Posterior cingulate gyrus (tissue), 11 donors: ENCODE data around the gene VWA3B.
"Not testable (repeated sequence)": the region's sequence is repeated elsewhere in the genome, so short reads cannot be mapped to it uniquely, and the experiment has no call there.

ENCODE experiments used
- DNase-seq, 10 donors: peaks; one replicate each; pipeline versions ENCODE4 v3.0.0 to v3.0.0-alpha.2; 2020 to 2021; ENCODE audit warnings: mixed read lengths in 3 of 10
- intact Hi-C: fragments of 100-400 bp; cut with DNase I; formaldehyde crosslinking; loops from one replicate; pipeline ENCODE4 v1.15.1; 2023

The VWA3B gene

DNA sequence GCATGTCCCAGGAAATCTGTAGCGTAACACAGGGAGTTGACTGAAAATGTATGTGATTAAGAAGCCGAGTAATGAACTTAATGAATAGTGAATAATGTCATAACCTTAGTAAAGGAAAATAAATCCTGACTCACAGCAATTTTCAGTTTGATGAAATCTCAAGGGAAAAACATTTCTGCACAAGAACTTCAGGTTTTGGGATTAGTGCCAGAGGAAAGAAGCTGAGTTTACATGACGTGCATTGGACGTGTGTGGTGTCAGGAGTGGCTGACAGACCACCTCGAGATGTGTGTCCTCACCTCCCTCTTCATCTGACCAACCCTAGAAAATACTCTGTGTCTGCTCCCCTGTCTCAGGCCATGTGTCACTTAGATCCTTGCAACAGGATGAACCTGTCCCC lies 39.1 kb downstream of the VWA3B start:
- DNase-seq, result no peak
- intact Hi-C loops, result no loop called here

DNA sequence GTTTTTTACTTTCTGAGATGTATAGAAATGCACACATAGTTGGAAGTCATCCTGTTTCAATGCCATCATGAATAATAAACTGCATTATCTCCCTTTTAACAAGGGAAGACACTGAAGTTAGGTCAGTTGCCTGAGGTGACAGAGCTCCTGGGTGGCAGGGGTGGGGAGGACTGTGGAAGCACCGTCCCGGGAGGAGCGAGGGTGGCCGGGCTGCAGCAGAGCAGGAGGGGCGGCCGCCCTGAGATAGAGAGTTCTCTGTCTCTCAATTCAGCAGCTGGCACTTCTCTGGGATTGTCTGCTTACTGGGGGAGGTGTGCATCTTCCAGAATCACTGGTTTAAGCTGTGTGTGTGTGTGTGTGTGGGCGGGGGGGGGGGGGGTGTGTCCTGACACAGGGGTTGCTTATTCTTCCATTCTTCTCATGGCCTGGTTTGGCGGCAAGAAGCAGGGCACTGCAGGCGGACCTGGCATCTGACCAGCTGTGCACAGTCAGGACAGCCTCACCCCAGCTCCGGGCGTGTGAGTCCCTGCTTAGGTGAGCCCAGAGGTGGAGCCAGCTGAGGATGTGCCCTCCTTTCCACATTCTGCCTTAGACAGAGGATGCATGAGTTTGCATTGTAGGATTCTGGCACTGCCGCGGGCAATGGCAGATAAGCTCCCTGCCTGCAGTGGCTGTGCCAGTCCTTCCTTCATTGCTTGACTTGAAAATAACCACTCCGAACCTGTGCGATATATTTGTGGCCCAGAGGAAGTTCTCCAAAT lies 40.4 kb downstream of the VWA3B start:
- no peak for DNase-seq
- intact Hi-C loops, result no loop called here

DNA sequence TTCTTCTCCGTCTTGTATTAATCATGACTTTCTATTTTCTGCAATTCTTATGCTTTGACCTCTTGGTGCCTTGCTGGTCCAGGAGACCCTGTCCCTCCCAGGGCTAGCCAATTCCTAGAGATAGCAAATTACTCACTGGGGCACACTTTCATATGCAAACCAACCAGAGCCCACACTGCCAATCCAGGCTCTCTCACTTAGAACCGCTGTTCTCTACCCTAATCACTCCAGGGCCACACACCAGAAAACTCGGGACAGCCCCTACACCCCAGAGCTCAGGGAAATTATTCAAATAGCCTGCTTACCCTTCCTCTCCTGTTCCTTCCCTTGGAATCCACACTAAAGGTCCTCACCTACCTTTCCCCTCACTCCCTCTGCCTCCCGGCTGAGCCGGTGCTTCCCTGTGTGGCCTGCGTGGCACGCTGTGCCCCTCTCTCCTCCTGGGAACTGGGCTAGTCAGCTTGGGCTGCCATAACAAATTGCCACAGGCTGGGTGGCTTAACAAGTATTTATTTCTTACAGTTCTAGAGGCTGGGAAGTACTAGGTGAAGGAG lies 41.7 kb downstream of the VWA3B start:
- intact Hi-C loops, result no loop called here
- no peak for DNase-seq

DNA sequence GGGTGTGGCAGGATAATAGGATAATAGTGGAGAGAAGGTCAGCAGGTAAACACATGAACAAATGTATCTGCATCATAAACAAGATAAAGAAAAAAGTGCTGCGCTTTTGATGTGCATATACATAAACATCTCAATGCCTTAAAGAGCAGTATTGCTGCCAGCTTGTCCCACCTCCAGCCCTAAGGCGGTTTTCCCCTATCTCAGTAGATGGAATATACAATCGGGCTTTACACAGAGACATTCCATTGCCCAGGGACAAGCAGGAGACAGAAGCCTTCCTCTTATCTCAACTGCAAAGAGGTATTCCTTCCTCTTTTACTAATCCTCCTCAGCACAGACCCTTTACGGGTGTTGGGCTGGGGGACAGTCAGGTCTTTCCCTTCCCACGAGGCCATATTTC lies 43.1 kb downstream of the VWA3B start:
- intact Hi-C loops, DNase-seq: not testable (repeated sequence)

DNA sequence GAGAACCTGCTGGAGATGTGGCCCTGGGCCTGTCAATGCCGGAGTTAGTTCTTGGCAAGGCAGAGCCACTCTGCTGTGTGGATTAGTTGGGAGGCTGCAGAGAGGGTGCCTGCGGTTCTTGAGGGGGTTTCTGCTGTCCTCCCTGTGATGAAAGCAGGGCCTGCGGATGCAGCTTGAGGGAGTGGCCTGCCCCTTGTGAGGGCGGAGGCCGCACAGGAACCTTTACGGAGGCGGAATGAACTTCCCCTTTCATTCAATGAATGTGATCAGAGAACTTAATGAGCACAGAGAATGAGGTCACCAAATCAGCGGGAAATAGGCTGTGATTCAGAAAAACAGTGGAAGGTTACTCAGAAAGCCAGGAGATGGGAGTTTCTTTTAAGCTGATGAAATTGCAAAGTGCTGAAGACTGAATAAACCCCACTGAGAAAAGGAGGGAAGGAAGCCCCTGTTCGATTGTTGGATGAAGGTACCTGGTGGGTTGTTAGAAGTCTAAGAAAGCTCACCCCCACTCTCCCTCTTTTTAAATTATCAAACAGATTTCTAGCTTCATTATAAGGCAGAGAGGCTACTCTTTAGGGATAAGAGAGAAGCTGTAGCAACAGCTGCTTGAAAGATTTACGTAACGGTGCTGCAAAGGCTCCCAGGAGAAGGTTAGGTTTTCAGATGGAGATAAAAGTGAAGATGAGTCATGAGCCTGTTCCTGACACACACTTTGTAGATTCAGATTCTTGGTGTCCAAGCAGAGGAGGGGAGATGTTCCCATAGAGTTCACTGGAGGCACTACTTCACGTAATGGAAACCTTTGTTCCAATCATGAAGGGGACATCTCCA lies 47.4 kb downstream of the VWA3B start:
- no peak for DNase-seq
- intact Hi-C loops, result no loop called here

DNA sequence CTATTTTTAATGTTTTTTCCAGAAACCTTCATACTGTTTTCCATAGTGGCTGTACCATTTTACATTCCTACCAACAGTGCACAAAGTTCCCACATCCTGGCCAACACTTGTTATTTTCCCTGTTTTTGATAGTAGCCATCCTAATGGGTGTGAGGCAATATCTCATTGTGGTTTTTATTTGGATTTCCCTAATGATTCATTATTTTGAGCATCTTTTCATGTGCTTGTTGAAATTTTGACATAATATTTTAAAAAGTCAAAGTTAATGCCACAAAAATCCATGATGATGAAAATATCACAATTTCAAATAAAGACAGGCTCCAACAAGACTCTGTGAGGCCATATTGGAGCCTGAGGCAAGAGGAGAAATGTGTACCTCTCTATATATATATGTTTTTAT lies 50.2 kb downstream of the VWA3B start:
- no peak for DNase-seq
- intact Hi-C loops, result no loop called here

DNA sequence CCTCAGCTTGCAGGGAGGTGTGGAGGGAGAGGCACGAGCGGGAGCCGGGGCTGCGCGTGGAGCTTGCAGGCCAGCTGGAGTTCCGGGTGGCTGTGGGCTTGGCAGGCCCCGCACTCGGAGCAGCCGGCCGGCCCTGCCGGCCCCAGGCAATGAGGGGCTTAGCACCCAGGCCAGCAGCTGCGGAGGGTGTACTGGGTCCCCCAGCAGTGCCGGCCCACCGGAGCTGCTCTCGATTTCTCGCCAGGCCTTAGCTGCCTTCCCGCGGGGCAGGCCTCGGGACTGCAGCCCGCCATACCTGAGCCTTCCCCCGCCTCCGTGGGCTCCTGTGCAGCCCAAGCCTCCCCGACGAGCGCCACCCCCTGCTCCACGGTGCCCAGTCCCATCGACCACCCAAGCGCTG lies 52.0 kb downstream of the VWA3B start:
- intact Hi-C loops, result not testable (repeated sequence)

DNA sequence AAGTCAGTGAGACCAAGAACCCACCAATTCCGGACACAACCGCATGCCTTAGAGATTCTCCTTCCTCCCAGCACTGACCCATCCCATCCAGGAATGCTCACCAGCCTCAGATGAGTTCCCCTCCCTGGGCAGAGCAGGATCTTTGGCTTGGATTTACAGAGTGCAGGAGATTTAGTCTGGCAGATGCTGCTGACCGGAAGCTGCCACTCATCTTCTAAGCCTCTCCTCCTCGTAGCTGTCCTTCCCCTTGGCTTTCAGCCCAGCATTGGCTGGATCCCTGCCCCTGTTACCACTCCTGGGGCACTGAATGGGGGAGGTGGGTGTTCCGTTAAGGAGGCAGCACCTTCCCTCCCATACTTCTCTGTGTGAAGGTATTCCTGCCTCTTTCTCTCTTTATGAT lies 53.2 kb downstream of the VWA3B start:
- no peak for DNase-seq
- intact Hi-C loops, result no loop called here

More for the DNA sequence above, 52.0 kb downstream of the VWA3B start:
- DNase-seq, result not testable (repeated sequence)

DNA sequence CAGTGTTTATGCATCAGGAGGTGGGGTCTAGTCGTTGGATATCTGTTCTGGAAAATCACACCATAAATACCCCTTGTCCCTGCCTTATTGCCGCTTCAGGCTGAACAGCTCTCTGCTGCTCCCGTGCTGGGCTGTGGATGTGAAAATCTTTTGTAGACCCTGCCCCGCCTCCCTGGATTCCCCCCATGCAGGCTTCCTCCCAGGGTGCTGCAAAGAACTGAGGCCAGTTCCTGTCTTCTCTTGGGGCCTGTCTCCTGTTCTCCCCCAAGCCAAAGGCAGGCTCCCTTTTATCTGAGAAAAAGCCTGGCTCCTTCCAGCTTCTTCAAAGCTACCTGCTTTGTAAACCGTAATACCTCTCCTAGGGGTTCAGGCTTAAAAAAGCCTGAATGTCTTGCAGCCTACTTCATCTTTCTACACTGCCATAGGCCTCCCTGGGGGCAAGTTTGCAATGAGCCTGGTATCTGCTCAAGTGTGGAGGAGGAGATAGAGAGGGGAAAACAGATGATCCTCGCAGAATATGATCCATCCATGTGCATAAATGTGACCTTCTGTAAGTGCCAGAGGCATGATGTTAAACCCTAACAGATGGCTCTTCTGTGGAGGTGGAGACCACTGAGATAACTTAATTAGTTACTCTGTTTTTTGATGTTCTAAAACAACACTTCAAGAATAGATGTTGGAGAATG lies 55.3 kb downstream of the VWA3B start:
- DNase-seq, result no peak
- intact Hi-C loops, result no loop called here

DNA sequence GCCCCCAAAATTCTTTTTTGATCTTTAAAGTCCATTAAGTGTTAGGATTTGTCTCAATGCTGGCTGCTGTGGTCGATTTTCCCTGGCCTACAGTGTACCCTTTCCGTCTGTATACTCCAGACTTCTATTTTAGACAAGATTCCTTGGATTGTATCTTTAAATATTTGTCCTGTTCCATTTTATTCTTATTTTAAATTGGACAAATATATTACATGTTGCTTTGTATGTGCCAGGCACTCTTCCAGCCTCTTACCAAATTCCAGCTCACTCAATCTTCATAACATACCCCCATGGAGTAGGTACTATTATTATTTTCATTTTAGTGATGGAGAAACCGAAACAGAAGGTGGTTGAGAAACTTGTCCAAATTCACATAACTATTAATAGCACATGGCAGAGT lies 58.1 kb downstream of the VWA3B start:
- intact Hi-C loops, result no loop called here

DNA sequence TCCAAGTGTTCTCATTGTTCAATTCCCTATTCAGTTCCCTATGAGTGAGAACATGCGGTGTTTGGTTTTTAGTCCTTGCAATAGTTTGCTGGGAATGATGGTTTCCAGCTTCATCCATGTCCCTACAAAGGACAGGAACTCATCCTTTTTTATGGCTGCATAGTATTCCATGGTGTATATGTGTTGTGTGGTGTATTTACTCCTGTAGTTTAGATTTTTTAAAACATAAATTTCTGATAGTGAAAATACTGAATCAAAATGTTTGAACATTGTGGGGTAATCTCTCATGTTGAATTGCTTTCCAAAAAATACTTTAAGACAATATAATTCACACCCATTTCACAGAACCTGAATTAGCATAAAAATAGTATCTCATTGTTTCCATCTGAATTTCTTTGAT lies 60.9 kb downstream of the VWA3B start:
- intact Hi-C loops, result loop anchor here (2.0 kb wide), 1 partner anchor 341 kb away; no protein-coding TSS in a partner anchor
- DNase-seq, result not testable (repeated sequence)

More for the DNA sequence above, 58.1 kb downstream of the VWA3B start:
- DNase-seq, result no peak

DNA sequence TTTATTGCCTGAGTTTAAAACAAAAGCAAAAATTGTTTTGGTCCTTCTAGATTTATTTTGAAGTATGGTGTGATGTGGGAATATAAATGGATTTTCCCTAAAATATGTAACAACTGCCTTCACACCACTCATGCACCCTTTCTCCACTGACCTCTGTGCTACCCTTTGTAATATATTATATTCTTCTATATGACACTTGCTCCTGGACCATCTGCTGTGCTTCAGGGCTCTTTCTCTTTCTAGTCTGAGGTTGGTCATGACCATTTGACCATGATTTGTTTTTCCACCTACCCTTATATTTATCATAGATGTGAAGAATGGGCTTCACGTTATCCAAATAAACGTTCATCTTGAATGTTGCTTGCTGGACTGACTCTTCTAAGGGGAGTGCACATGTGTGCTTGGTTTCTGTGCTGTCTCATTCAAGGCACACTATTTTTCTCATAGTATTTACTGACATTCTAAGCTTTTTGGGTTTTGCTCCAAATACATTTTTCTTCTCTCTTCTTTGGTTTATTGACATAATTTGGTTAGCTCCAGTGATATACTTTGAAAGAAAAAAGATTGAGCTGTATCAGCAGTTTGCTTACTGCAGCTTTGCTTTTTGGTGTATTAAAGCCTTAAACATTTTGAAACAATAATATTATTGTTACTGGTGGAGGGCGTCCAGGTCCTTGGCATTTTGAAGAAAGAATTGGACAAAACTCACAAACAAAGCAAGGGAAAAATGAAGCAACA lies 61.8 kb downstream of the VWA3B start:
- no peak for DNase-seq
- intact Hi-C loops, result loop anchor here (2.0 kb wide), 1 partner anchor 342 kb away; no protein-coding TSS in a partner anchor

DNA sequence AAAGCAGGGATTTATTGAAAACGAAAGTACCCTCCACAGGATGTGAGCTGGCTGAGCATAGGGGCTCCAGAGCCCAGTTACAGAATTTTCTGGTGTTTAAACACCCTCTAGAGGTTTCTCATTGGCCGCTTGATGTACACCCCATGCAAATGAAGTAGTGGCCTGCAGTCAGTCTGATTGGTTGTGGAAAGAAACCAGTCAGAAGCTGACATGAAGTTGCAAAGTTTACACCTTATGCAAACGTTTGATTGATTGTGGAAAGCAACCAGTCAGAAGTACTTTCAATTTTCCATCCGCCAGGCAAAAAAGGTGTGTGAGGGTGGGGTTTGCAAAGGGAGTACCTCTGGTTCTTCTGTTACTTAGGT lies 62.3 kb downstream of the VWA3B start:
- DNase-seq, result peak in 1 of 10 donors; percentile 28
- intact Hi-C loops, result loop anchor here (2.0 kb wide), 1 partner anchor 343 kb away; no protein-coding TSS in a partner anchor

DNA sequence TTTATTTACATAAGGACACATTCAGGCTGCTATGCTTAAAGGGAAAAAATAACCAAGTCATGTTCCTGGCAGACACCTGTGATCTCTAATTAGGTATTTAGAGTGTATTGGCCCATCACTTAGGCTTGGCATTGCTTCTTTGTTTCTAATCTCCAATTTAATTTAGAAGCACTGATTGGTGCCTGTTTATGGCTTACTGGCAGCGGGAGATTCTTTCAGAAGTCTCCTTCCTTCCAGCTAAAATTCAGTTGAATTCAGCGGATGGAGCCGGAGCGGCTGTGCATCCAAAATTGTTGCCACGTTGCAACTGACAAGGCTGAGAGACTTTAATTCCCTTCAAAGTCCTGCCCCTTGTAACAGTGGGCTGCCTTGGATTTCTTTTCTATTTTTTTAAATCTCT lies 66.5 kb downstream of the VWA3B start:
- DNase-seq, result peak in 5 of 10 donors; percentile 40 to 92 (median 50)

DNA sequence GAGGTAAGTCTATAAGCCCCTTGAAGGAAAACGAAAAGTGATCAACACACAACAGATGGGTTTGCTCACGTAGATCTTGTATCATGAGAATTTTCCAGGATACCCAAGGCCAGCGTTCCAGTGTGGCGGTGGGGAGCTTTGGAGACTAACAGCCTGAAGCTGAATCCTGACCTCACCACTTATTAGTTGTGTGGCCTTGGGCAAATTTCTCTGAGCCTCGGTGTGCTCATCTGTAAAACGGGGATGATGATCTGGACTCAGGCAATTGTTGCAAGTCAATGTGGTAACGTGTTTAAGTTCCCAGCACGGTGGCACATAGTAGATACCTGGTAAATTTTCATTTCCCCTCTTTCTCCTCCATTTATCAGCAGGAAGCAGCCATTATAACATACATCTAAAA lies 68.3 kb downstream of the VWA3B start:
- no peak for DNase-seq
- intact Hi-C loops, result no loop called here

More for the DNA sequence above, 66.5 kb downstream of the VWA3B start:
- intact Hi-C loops, result no loop called here

DNA sequence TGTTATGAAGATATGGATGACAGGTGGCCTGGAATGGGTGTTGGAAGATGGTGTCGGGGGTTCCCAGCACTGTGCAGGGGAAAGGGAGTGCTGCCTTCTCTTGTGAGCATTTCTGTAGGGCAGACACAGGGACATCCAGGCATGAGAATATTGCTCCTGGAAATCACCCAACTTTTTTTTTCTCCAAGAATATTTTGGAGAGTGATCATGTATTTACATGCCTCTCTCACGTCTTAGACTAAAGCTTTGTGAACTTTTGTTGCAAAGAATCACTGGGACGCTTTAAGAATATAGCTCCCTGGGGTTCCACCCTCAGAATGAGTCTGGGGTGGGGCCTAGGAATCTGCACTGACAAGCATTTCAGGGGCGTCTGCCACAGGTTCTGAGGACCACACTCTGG lies 68.7 kb downstream of the VWA3B start:
- DNase-seq, result no peak

DNA sequence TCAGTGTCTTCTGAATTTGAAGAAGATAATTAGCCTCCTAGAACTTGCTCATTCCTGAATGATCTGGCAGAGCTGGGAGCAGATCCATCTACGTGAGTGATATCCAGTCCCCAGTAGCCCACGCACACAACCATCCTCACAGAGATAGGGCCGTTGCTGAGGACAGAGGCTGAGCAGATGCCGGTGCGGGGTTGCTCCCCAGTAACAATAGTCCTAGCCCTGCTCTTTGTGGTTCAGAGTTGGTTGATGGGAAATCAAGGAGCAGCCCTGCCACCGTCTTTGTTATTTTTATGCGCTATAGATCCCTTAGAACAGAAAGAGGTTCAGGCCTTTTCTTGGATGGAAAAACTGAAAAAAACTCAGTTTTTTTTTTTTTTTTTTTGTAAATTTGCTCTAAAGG lies 69.3 kb downstream of the VWA3B start:
- intact Hi-C loops, result no loop called here

More for the DNA sequence above, 68.7 kb downstream of the VWA3B start:
- intact Hi-C loops, result no loop called here

DNA sequence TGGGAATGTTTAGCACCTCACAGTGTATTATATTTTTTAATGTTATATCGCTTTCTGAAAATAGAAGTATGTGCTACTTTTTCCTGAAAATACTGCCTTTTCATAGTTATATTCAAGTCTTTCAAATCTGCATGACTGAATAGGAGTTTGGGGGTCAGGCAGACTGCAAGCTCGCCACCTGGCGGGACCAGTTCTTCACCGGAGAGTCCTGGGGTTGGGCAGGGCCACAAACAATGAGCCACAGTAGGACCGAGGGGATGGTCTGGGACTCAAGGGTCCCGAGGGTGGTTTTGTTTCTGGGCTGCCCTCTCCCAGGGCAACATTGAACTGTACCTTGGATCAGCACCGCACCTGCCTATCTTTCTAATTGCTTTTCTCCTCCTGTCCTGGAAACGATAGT lies 70.6 kb downstream of the VWA3B start:
- intact Hi-C loops, result no loop called here
- DNase-seq, result peak in 1 of 10 donors; percentile 75

More for the DNA sequence above, 69.3 kb downstream of the VWA3B start:
- no peak for DNase-seq

DNA sequence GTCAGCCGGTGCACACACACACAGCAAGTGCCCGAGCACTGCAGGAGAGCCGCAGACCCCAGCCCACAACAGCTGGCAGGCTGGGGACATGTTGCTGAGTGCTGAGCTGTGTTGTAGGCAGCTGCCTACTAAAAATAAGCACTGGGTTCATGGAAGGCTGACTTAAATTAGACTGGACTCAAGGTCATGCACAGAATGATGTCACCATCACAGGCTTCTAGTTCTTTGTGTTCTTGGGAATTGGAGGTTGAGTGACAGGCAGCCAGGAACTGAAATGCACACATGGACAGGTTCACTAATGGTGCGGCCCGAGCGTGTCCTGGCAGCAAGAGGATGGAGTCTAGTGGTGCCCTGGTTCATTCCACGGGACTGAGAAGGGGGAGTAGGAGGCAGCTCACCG lies 71.3 kb downstream of the VWA3B start:
- intact Hi-C loops, result no loop called here

DNA sequence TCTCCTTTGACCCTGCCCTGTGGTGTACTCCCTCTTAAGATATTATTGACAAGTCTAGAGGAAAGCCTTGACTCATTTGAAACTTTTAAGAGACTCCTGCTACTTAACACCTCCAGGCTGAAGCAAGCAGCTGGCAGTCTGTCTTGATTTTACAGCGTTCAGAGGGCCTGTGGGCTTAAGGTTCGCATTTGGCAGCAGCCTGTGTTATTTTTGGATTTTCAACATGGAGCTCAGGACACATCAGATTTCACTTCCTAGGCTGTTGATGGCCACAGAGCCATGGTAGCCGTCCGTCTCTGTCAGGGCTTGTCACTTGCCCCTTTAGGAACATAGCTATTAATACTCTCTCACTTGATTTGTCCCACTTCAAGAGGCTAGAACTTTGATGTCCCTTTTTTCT lies 73.6 kb downstream of the VWA3B start:
- no peak for DNase-seq

More for the DNA sequence above, 71.3 kb downstream of the VWA3B start:
- DNase-seq, result no peak

More for the DNA sequence above, 73.6 kb downstream of the VWA3B start:
- intact Hi-C loops, result no loop called here
